Peyer's patch (tissue), 4 donors: ENCODE measurements around the gene BLTP3B. TPM values are rescaled to one million over a fixed set of nuclear protein-coding genes. Genes with fewer than 3 reads are reported as not detected.
"Not testable (repeated sequence)": the region's sequence is repeated elsewhere in the genome, so short reads cannot be mapped to it uniquely, and the experiment has no call there.

Source experiments
- DNase-seq, 3 donors: peaks; one replicate each; pipeline ENCODE4 v3.0.0-alpha.2; 2017 to 2019
- H3K27ac ChIP-seq, 4 donors: fragments of 200-600 bp; sonication (generic); one replicate each; pipeline ENCODE4 v1.5.1; 2016 to 2019
- H3K27me3 ChIP-seq, 2 donors: fragments of 200-600 bp; sonication (generic); one replicate each; pipeline ENCODE4 v1.5.1; 2019
- H3K36me3 ChIP-seq, 3 donors: fragments of 200-600 bp; sonication (generic); one replicate each; pipeline ENCODE4 v1.5.1; 2016 to 2019
- H3K4me1 ChIP-seq, 4 donors: fragments of 200-600 bp; sonication (generic); one replicate each; pipeline ENCODE4 v1.5.1; 2016 to 2019
- H3K4me3 ChIP-seq, 4 donors: fragments of 200-600 bp; sonication (generic); 1 replicate in 3 of 4; 2 replicates in 1 of 4; pipeline ENCODE4 v1.5.1; 2016 to 2019; ENCODE audit warnings: mild to moderate bottlenecking in 1 of 4
- H3K9me3 ChIP-seq, 4 donors: fragments of 200-600 bp; sonication (generic); one replicate each; pipeline ENCODE4 v1.5.1; 2016 to 2019; ENCODE audit warnings: mild to moderate bottlenecking in 1 of 4
- POLR2A ChIP-seq, 2 donors: fragments of 450-650 bp; IDR thresholded peaks; one replicate each; pipeline ENCODE4 v1.5.1; 2017; ENCODE audit warnings: antibody characterized with exemption in 2 of 2, mild to moderate bottlenecking in 2 of 2, moderate library complexity in 2 of 2
- total RNA-seq, 4 donors: library from RNA; depleted of rRNA; stranded (reverse); fragments of >200 nt; gene quantifications; one replicate each; pipeline ENCODE4 v1.1.0, GENCODE V29; 2016
- TF ChIP-seq, protein P1 (sequence below), 6 experiments: fragments of 450-650 bp in 4 of 6; fragments of 200-600 bp in 2 of 6; sonication (generic) in 1 of 6; IDR thresholded peaks; one replicate each; pipeline ENCODE4 v1.5.1; 2017 to 2019; ENCODE audit warnings: antibody characterized with exemption in 6 of 6, mild to moderate bottlenecking in 3 of 6, moderate library complexity in 1 of 6

The BLTP3B gene, protein sequence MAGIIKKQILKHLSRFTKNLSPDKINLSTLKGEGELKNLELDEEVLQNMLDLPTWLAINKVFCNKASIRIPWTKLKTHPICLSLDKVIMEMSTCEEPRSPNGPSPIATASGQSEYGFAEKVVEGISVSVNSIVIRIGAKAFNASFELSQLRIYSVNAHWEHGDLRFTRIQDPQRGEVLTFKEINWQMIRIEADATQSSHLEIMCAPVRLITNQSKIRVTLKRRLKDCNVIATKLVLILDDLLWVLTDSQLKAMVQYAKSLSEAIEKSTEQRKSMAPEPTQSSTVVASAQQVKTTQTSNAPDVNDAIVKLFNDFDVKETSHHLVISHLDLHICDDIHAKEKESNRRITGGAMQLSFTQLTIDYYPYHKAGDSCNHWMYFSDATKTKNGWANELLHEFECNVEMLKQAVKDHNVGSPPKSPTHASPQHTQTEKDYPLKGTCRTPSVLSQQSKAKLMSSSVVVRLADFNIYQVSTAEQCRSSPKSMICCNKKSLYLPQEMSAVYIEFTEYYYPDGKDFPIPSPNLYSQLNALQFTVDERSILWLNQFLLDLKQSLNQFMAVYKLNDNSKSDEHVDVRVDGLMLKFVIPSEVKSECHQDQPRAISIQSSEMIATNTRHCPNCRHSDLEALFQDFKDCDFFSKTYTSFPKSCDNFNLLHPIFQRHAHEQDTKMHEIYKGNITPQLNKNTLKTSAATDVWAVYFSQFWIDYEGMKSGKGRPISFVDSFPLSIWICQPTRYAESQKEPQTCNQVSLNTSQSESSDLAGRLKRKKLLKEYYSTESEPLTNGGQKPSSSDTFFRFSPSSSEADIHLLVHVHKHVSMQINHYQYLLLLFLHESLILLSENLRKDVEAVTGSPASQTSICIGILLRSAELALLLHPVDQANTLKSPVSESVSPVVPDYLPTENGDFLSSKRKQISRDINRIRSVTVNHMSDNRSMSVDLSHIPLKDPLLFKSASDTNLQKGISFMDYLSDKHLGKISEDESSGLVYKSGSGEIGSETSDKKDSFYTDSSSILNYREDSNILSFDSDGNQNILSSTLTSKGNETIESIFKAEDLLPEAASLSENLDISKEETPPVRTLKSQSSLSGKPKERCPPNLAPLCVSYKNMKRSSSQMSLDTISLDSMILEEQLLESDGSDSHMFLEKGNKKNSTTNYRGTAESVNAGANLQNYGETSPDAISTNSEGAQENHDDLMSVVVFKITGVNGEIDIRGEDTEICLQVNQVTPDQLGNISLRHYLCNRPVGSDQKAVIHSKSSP (N-terminal part only)
- 10 to 100 TPM; 20.6 to 56.9 (median 27.9) TPM for total RNA-seq

- no peaks in the 10 kb centered on the region for H3K9me3 ChIP-seq
- peak within 1 kb of the TSS; percentile 78 to 95 (median 90) for H3K4me3 ChIP-seq
- TF ChIP-seq, protein P1, sequence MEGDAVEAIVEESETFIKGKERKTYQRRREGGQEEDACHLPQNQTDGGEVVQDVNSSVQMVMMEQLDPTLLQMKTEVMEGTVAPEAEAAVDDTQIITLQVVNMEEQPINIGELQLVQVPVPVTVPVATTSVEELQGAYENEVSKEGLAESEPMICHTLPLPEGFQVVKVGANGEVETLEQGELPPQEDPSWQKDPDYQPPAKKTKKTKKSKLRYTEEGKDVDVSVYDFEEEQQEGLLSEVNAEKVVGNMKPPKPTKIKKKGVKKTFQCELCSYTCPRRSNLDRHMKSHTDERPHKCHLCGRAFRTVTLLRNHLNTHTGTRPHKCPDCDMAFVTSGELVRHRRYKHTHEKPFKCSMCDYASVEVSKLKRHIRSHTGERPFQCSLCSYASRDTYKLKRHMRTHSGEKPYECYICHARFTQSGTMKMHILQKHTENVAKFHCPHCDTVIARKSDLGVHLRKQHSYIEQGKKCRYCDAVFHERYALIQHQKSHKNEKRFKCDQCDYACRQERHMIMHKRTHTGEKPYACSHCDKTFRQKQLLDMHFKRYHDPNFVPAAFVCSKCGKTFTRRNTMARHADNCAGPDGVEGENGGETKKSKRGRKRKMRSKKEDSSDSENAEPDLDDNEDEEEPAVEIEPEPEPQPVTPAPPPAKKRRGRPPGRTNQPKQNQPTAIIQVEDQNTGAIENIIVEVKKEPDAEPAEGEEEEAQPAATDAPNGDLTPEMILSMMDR (IDR thresholded peaks at IDR 0.05), result no peak
- no peak for TF ChIP-seq POLR2A (IDR thresholded peaks at IDR 0.05)
- H3K36me3 ChIP-seq, result no peaks in the 10 kb centered on the region
- peaks cover 0 to 16% (median 3%) of the 10 kb centered on the region in 4 donors for H3K4me1 ChIP-seq
- no peaks in the 10 kb centered on the region for H3K27me3 ChIP-seq
- DNase-seq, result peak; percentile 92 to 96 (median 96)
- peak within 1 kb of the TSS; percentile 88 to 95 (median 93) for H3K27ac ChIP-seq
These were observed at the start of gene BLTP3B for GRCh38 chr12:100142851-100143559. Gene BLTP3B (minus strand): TSS chr12:100142874. CDS start chr12:100142635, 239 bp downstream.

DNA sequence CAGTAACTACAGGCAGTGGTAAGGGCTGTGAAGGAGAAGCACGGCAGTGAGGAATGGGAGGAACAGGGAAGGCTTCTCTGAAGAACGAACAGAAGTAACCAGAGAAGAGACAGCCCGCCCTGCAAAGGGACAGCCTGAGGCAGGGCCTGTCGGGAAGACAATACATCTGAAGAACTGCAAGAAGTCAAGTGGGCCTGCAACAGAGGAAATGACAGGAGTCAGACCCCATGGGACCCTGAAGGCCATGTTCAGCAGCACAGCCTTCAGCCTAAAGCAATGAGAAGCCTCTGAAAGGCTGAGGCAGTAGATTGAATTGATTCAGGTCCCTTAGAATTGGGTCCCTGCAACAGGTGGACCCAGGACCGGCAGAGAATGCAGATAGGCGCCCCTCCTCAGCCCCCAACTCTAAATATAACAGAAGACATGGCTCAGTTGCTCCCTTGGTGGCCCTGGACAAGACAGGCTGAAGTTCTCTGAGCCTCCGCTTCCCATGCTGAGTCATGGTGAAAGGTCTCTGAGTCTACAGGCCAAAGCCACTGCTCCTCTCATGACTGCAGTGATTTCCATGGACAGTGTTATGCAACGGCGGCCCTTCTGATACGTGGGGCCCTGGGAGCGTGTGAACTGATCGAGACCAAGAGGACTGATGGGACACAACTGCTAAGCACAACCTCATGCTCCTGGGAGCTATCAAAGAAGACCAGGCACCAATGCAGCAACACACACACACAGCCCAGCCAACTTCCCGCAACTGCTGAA lies 47.1 kb upstream of the BLTP3B start:
- Histone ChIP-seq H3K27ac (no peak overlapping the region), H3K36me3 (peaks cover 0 to 19% (median 0%) of the 10 kb centered on the region in 3 donors), H3K4me1 (no peaks in the 10 kb centered on the region), H3K9me3 (no peaks in the 10 kb centered on the region), H3K27me3 (no peaks in the 10 kb centered on the region), H3K4me3 (no peak overlapping the region)
- no peak for DNase-seq
- no peak for TF ChIP-seq POLR2A (IDR thresholded peaks at IDR 0.05)
- TF ChIP-seq, protein P1 (IDR thresholded peaks at IDR 0.05), result no peak

- DNase-seq, H3K27ac ChIP-seq, H3K27me3 ChIP-seq, H3K9me3 ChIP-seq, H3K4me1 ChIP-seq, H3K4me3 ChIP-seq: not testable (repeated sequence)
- H3K36me3 ChIP-seq, result peaks cover 0 to 18% (median 0%) of the 10 kb centered on the region in 3 donors
These were observed 46.4 kb upstream of the BLTP3B start for GRCh38 chr12:100188888-100189635.

DNA sequence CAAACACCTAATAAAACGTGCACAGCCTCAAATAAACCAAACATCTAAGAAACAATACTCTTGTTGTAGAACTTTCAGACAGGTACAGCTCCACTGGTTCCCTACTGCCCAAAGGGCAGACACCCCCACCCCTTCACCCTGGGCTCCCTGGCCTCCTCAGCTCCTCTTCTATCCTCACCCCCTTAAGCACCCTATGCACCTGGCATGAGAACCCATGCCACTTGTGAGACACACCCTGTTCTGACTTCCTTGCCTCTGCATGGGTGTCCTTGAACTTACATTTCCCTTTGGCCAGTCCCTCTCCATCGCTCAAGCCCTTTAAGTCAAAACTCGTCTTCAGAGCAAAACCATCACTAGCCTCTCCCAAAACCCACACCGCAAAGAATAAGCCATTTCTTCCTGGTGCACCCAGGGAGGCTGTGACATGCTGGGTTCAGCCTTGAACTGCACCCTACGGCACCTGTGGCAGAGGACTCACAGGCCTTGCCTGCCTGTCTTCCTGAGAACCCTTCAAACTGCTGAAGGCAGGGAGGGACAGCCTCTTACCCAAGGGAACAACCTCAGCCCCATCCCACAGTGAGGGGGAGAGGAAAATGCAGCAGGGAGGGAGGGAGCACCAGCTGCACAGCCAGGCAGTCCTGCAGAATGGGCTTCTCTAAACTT lies 45.3 kb upstream of the BLTP3B start:
- Histone ChIP-seq H3K36me3 (peaks cover 0 to 10% (median 0%) of the 10 kb centered on the region in 3 donors), H3K4me3 (no peak overlapping the region), H3K4me1 (no peaks in the 10 kb centered on the region), H3K9me3 (no peaks in the 10 kb centered on the region), H3K27ac (no peak overlapping the region), H3K27me3 (no peaks in the 10 kb centered on the region)
- TF ChIP-seq, protein P1 (IDR thresholded peaks at IDR 0.05), result no peak
- TF ChIP-seq POLR2A (IDR thresholded peaks at IDR 0.05), result no peak
- no peak for DNase-seq
